CD4-positive, CD25-positive, alpha-beta regulatory T cell (primary cell): ENCODE data around the gene NEIL1. TPM values are rescaled to one million over a fixed set of nuclear protein-coding genes. Genes with fewer than 3 reads are reported as not detected.
"Not testable (repeated sequence)": the region's sequence is repeated elsewhere in the genome, so short reads cannot be mapped to it uniquely, and the experiment has no call there.

Experiments used
- ATAC-seq, 2 donors: fragments of 150-1000 bp; cut with Tn5 transposase; one replicate each; pipeline ENCODE4 v1.10.0; 2021; ENCODE audit warnings: low read depth in 2 of 2, moderate number of reproducible peaks in 2 of 2, moderate library complexity in 1 of 2
- DNase-seq, 3 donors: peaks; one replicate each; pipeline versions ENCODE4 v3.0.0 to v3.0.0-alpha.2; 2012 to 2022; ENCODE audit warnings: mixed read lengths in 1 of 3
- H3K27ac ChIP-seq: one replicate; pipeline ENCODE4 v1.7.0; 2013; ENCODE audit warnings: mild to moderate bottlenecking, low read length; ENCODE audit not compliant: insufficient read depth, poor library complexity, severe bottlenecking
- H3K27me3 ChIP-seq: one replicate; pipeline ENCODE4 v1.7.0; 2013; ENCODE audit warnings: low read length; ENCODE audit not compliant: control insufficient read depth, insufficient read depth
- H3K36me3 ChIP-seq: one replicate; pipeline ENCODE4 v1.7.0; 2013; ENCODE audit warnings: mild to moderate bottlenecking, low read length, moderate library complexity; ENCODE audit not compliant: control insufficient read depth, insufficient read depth
- H3K4me1 ChIP-seq: 2 replicates; pipeline ENCODE4 v1.7.0; 2013; ENCODE audit warnings: mild to moderate bottlenecking, low read length; ENCODE audit not compliant: insufficient read depth, control insufficient read depth, poor library complexity, severe bottlenecking
- H3K4me3 ChIP-seq: one replicate; pipeline ENCODE4 v1.7.0; 2013; ENCODE audit warnings: low read depth, mild to moderate bottlenecking, low read length, moderate library complexity
- H3K9me3 ChIP-seq, 2 experiments: 1 replicate in 1 of 2; 2 replicates in 1 of 2; pipeline ENCODE4 v1.7.0; 2013; ENCODE audit warnings: low read length in 2 of 2, mild to moderate bottlenecking in 1 of 2, moderate library complexity in 1 of 2; ENCODE audit not compliant: control insufficient read depth in 2 of 2
- H3K27ac Mint-ChIP-seq, 3 donors: one replicate each; pipeline ENCODE4 v1.8.0; 2020 to 2022; ENCODE audit warnings: mild to moderate bottlenecking in 3 of 3, mixed read lengths in 3 of 3, moderate library complexity in 2 of 3
- H3K27me3 Mint-ChIP-seq: one replicate; pipeline ENCODE4 v1.8.0; 2022; ENCODE audit warnings: mild to moderate bottlenecking, mixed read lengths
- H3K36me3 Mint-ChIP-seq: one replicate; pipeline ENCODE4 v1.8.0; 2020; ENCODE audit warnings: mixed read lengths
- H3K4me1 Mint-ChIP-seq, 4 donors: one replicate each; pipeline ENCODE4 v1.8.0; 2020 to 2022; ENCODE audit warnings: mixed read lengths in 4 of 4, mild to moderate bottlenecking in 1 of 4
- H3K4me3 Mint-ChIP-seq, 4 donors: one replicate each; pipeline ENCODE4 v1.8.0; 2020 to 2022; ENCODE audit warnings: mild to moderate bottlenecking in 4 of 4, mixed read lengths in 4 of 4, moderate library complexity in 3 of 4
- H3K9me3 Mint-ChIP-seq, 7 donors: one replicate each; pipeline ENCODE4 v1.8.0; 2020 to 2022; ENCODE audit warnings: mixed read lengths in 7 of 7, mild to moderate bottlenecking in 3 of 7, moderate library complexity in 2 of 7
- polyA plus RNA-seq, 4 donors: library from polyadenylated mRNA; unstranded; fragments of 300-500 nt; fragmentation: Illumina TruSeq; gene quantifications; one replicate each; pipeline ENCODE4 v1.2.3, GENCODE V29; 2021
- total RNA-seq: library from RNA; stranded (reverse); gene quantifications from one replicate; pipeline ENCODE4 v1.2.3, GENCODE V29; 2022

The NEIL1 gene
- 23.7 TPM for total RNA-seq
- polyA plus RNA-seq: 1 to 10 TPM; 1.1 to 3.4 (median 1.4) TPM

GRCh38 chr15:75346796-75347221 lies at the start of gene NEIL1:
TSS of gene NEIL1 (plus strand) at chr15:75347039. CDS start at chr15:75348906, 1,867 bp downstream.
- Mint-ChIP-seq H3K36me3 (no peaks in the 10 kb centered on the region), H3K9me3 (peaks cover 0 to 11% (median 5%) of the 10 kb centered on the region in 7 donors), H3K27ac (peak within 1 kb of the TSS; percentile 73 to 95 (median 94)), H3K27me3 (peaks cover 28% of the 10 kb centered on the region), H3K4me3 (peak within 1 kb of the TSS; percentile 83 to 94 (median 88)), H3K4me1 (peaks cover 12 to 49% (median 19%) of the 10 kb centered on the region in 4 donors)
- Histone ChIP-seq H3K4me1 (peaks cover 32% of the 10 kb centered on the region), H3K27ac (peak within 1 kb of the TSS; percentile 60), H3K4me3 (peak within 1 kb of the TSS; percentile 73), H3K36me3 (no peaks in the 10 kb centered on the region), H3K27me3 (no peaks in the 10 kb centered on the region), H3K9me3 (peaks cover 0 to 18% of the 10 kb centered on the region in 2 experiments)
- DNase-seq (no peak), ATAC-seq (no peak)

GRCh38 chr15:75298541-75299310 lies 48.1 kb upstream of the NEIL1 start:
- not testable (repeated sequence) for H3K27me3 Mint-ChIP-seq, H3K9me3 Mint-ChIP-seq, H3K4me1 ChIP-seq, H3K4me3 ChIP-seq, H3K27me3 ChIP-seq, H3K27ac ChIP-seq, H3K27ac Mint-ChIP-seq, H3K36me3 Mint-ChIP-seq, H3K9me3 ChIP-seq, H3K4me3 Mint-ChIP-seq, H3K4me1 Mint-ChIP-seq, H3K36me3 ChIP-seq
- DNase-seq (peak in 1 of 3 donors; percentile 9), ATAC-seq (peak; percentile 93 to 95)

GRCh38 chr15:75299311-75299688 lies 47.5 kb upstream of the NEIL1 start:
- not testable (repeated sequence) for H3K27me3 Mint-ChIP-seq, H3K4me3 ChIP-seq, H3K27me3 ChIP-seq, H3K27ac Mint-ChIP-seq, H3K9me3 Mint-ChIP-seq, H3K36me3 Mint-ChIP-seq, H3K27ac ChIP-seq, H3K4me1 Mint-ChIP-seq, H3K9me3 ChIP-seq, H3K4me1 ChIP-seq, H3K36me3 ChIP-seq, H3K4me3 Mint-ChIP-seq
- ATAC-seq (peak; percentile 81 to 84), DNase-seq (peak in 2 of 3 donors; percentile 34 to 61)

GRCh38 chr15:75300026-75300425 lies 46.8 kb upstream of the NEIL1 start:
- H3K9me3 Mint-ChIP-seq, H3K27me3 ChIP-seq, H3K36me3 Mint-ChIP-seq, H3K27me3 Mint-ChIP-seq, H3K4me1 ChIP-seq, H3K27ac ChIP-seq, DNase-seq, H3K36me3 ChIP-seq, H3K4me1 Mint-ChIP-seq, H3K4me3 ChIP-seq, ATAC-seq, H3K4me3 Mint-ChIP-seq, H3K27ac Mint-ChIP-seq, H3K9me3 ChIP-seq: not testable (repeated sequence)

- no peaks in the 10 kb centered on the region for H3K9me3 ChIP-seq
- Mint-ChIP-seq H3K4me3 (no peak overlapping the region), H3K36me3 (no peaks in the 10 kb centered on the region), H3K9me3 (no peaks in the 10 kb centered on the region), H3K4me1 (no peaks in the 10 kb centered on the region), H3K27me3 (peaks cover 19% of the 10 kb centered on the region), H3K27ac (no peak overlapping the region)
- H3K4me3 ChIP-seq: no peak overlapping the region
- no peaks in the 10 kb centered on the region for H3K36me3 ChIP-seq
- no peak overlapping the region for H3K27ac ChIP-seq
- DNase-seq: no peak
- no peaks in the 10 kb centered on the region for H3K4me1 ChIP-seq
- peaks cover 13% of the 10 kb centered on the region for H3K27me3 ChIP-seq
- ATAC-seq: no peak
Measured at GRCh38 chr15:75302318-75302717, 44.5 kb upstream of the NEIL1 start.

- not testable (repeated sequence) for H3K9me3 Mint-ChIP-seq, H3K4me1 ChIP-seq, H3K36me3 Mint-ChIP-seq, H3K4me3 Mint-ChIP-seq, H3K27ac ChIP-seq, H3K36me3 ChIP-seq, ATAC-seq, DNase-seq, H3K9me3 ChIP-seq, H3K4me3 ChIP-seq, H3K4me1 Mint-ChIP-seq, H3K27ac Mint-ChIP-seq
- H3K27me3 Mint-ChIP-seq: peaks cover 23% of the 10 kb centered on the region
- H3K27me3 ChIP-seq: peaks cover 16% of the 10 kb centered on the region
Measured at GRCh38 chr15:75302753-75303152, 44.1 kb upstream of the NEIL1 start.

- peaks cover 42% of the 10 kb centered on the region for H3K27me3 Mint-ChIP-seq
Measured at GRCh38 chr15:75306188-75306587, 40.7 kb upstream of the NEIL1 start.

More at GRCh38 chr15:75306188-75306587, 40.7 kb upstream of the NEIL1 start:
- Histone ChIP-seq H3K4me3 (no peak overlapping the region), H3K4me1 (no peaks in the 10 kb centered on the region), H3K36me3 (no peaks in the 10 kb centered on the region), H3K9me3 (no peaks in the 10 kb centered on the region), H3K27ac (no peak overlapping the region), H3K27me3 (peaks cover 24% of the 10 kb centered on the region)
- DNase-seq: no peak
- ATAC-seq: no peak
- Mint-ChIP-seq H3K4me1 (peaks cover 0 to 2% (median 0%) of the 10 kb centered on the region in 4 donors), H3K9me3 (peaks cover 0 to 2% (median 0%) of the 10 kb centered on the region in 7 donors), H3K27ac (no peak overlapping the region), H3K36me3 (no peaks in the 10 kb centered on the region), H3K4me3 (no peak overlapping the region)
